NB4 (cell line): ENCODE results near the gene NCAM2.

ENCODE experiments used
- CTCF ChIP-seq: IDR thresholded peaks from one replicate; pipeline ENCODE4 v1.5.1; 2012; ENCODE audit warnings: low read depth, low read length
- POLR2A ChIP-seq: IDR thresholded peaks from 2 replicates; pipeline ENCODE4 v1.6.1; 2011; ENCODE audit warnings: mild to moderate bottlenecking; ENCODE audit not compliant: insufficient read length; ENCODE audit errors: extremely low read depth

- TF ChIP-seq CTCF (no peak), POLR2A (no peak)
These were observed 184.3 kb downstream of the NCAM2 start for GRCh38 chr21:21182401-21183010.
